Mesodermal cell (in vitro differentiated cells): ENCODE results near the gene MAMLD1.

ENCODE experiments used
- H3K27ac ChIP-seq: 2 replicates; pipeline ENCODE4 v1.7.0; 2013; ENCODE audit warnings: mild to moderate bottlenecking, low read depth, low read length, moderate library complexity; ENCODE audit not compliant: severe bottlenecking
- H3K36me3 ChIP-seq: 2 replicates; pipeline ENCODE4 v1.7.1; 2013; ENCODE audit warnings: mild to moderate bottlenecking, low read length, moderate library complexity; ENCODE audit not compliant: control insufficient read depth, insufficient read depth
- H3K4me1 ChIP-seq: one replicate; pipeline ENCODE4 v1.7.1; 2013; ENCODE audit warnings: mild to moderate bottlenecking, low read length; ENCODE audit not compliant: insufficient read depth, control insufficient read depth, poor library complexity, severe bottlenecking
- H3K4me3 ChIP-seq: 2 replicates; pipeline ENCODE4 v1.7.0; 2013; ENCODE audit warnings: low read length, control low read depth, mild to moderate bottlenecking; ENCODE audit not compliant: insufficient read depth, poor library complexity, severe bottlenecking; ENCODE audit errors: extremely low read depth
- H3K9me3 ChIP-seq: 2 replicates; pipeline ENCODE4 v1.7.1; 2013; ENCODE audit warnings: mild to moderate bottlenecking, low read length, moderate library complexity; ENCODE audit not compliant: control insufficient read depth
- WGBS, 2 experiments: methylation state at CpG; one replicate each; pipeline ENCODE4 v1.1.5; 2013; ENCODE audit warnings: missing lambda C conversion rate in 2 of 2; ENCODE audit not compliant: insufficient coverage in 2 of 2; 5-methylcytosine and 5-hydroxymethylcytosine counted together

The MAMLD1 gene

DNA sequence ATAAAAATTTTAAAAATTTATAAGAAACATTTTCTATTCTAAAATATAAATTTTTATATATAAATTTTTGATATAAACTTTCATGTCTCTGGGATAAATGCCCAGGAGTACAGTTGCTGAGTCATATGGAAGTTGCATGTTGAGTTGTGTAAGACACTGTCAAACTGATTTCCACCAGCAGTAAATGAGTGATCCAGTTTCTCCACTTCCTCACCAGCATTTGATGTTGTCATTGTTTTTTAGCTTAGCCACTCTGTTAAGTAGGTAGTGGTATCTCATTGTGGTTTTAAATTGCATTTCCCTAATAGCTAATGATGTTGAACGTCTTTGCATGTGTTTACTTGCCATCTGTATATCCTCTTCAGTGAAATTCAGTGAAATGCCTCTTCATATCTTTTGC, 66.5 kb downstream of the MAMLD1 start:
- no peak overlapping the region for H3K27ac ChIP-seq
- H3K36me3 ChIP-seq = no peaks in the 10 kb centered on the region
- H3K4me1 ChIP-seq = no peaks in the 10 kb centered on the region
- WGBS, 2 experiments = no CpG with 5 or more reads among the region's 1 CpG
- H3K4me3 ChIP-seq = no peak overlapping the region
- no peaks in the 10 kb centered on the region for H3K9me3 ChIP-seq

DNA sequence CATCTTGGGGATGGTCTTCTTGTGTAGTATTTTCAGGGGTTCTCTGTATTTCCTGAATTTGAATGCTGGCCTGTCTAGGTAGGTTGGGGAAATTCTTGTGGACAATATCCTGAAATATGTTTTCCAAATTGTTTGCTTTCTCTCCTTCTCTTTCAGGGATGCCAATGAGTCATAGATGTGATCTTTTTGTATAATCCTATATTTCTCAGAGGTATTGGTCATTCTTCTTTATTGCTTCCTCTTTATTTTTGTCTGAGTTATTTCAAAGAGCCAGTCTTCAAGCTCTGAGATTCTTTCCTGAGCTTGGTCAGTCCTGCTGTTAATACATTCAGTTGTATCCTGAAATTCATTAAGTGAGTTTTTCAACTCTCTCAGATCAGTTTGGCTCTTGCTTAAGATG, 73.1 kb downstream of the MAMLD1 start:
- Histone ChIP-seq H3K9me3 (no peaks in the 10 kb centered on the region), H3K4me1 (no peaks in the 10 kb centered on the region), H3K36me3 (no peaks in the 10 kb centered on the region), H3K27ac (no peak overlapping the region), H3K4me3 (no peak overlapping the region)

DNA sequence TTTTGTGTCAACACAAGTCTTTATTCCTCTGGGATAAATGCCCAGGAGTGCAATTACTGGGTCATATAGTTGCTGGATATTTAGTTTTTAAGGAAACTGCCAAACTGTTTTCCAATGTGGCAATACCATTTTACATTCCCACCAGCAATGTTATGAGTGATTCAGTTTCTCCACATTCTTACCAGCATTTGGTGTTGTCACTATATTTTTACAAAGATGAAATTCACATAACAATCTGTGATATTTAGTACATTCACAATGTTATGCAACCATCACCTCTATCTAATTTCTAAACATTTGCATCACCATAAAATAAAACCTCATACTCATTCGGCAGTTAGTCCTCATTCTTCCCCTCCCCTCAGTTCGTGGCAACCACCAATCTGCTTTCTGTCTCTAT, 75.0 kb downstream of the MAMLD1 start:
- Histone ChIP-seq H3K9me3 (no peaks in the 10 kb centered on the region), H3K36me3 (no peaks in the 10 kb centered on the region), H3K27ac (no peak overlapping the region), H3K4me3 (no peak overlapping the region), H3K4me1 (no peaks in the 10 kb centered on the region)
- WGBS, 2 experiments = no CpG with 5 or more reads among the region's 2 CpGs

DNA sequence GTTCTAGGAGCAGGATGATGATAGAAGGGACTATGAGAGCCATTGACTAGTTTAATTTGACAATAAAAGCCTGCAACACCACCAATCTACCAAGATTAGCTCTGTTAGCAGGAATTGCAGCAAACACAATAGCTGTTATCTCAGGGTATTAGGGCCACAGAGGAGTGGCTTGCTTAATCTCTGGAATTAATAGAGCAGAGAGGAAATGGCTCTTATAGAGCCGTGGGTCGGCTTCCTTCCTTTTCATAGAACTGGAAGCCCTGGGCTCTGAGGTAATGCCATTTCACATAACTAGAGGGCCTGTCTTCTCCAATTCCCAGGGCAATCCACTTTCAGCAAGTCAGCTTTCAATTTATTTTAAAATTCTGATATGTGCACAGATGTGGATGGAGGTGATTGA, 83.0 kb downstream of the MAMLD1 start:
- Histone ChIP-seq H3K36me3 (no peaks in the 10 kb centered on the region), H3K4me1 (peaks cover 4% of the 10 kb centered on the region), H3K9me3 (no peaks in the 10 kb centered on the region), H3K27ac (no peak overlapping the region), H3K4me3 (no peak overlapping the region)
- whole genome bisulfite sequencing, 2 experiments = no CpG with 5 or more reads among the region's 2 CpGs

DNA sequence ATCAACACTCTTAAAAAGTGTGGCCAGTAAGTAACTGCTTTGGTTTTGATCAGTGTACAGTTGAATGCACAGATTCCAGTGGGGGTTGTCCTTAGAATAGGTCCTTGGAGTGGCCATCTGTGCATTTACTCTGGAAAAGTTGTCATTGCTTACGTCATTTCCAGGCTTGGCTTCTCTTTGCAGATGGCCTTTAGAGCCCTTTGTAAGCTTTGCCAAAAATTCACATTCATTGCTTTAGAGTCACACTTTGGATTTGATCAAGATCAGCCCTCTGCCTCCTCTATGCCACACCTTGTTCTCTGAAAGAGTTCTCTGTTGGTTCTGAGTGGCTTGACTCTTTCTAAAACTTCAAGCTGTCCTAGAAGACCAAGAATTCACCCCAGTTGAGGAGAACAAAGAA, 83.9 kb downstream of the MAMLD1 start:
- Histone ChIP-seq H3K4me1 (peaks cover 4% of the 10 kb centered on the region), H3K36me3 (no peaks in the 10 kb centered on the region), H3K4me3 (no peak overlapping the region), H3K9me3 (no peaks in the 10 kb centered on the region), H3K27ac (no peak overlapping the region)
- WGBS, 2 experiments = 100% methylated on average over 1 of the region's 1 CpG; no CpG with 5 or more reads in 1 of the 2 experiments

DNA sequence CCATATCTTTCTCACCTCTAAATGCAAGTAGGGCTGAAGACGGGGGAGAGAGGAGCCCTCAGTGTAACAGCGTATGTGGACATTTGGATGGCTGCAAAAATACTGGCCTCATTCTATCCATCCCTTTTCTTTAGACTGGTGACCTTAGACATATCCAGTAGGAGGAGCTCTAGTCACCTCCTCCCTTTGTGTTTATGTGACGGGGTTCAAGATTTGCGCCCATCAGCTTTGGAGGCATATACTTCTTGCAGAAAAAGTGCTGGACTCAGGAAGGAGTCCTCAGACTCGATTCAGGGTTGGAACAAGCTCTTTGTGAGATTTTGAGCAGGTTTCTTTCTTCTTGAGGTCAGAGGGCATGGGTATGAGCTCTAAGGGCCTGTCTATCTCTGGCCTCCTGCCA, 86.2 kb downstream of the MAMLD1 start:
- WGBS, 2 experiments = no CpG with 5 or more reads among the region's 5 CpGs
- no peaks in the 10 kb centered on the region for H3K9me3 ChIP-seq
- H3K36me3 ChIP-seq = no peaks in the 10 kb centered on the region
- no peak overlapping the region for H3K4me3 ChIP-seq
- H3K27ac ChIP-seq = no peak overlapping the region
- peaks cover 4% of the 10 kb centered on the region for H3K4me1 ChIP-seq

DNA sequence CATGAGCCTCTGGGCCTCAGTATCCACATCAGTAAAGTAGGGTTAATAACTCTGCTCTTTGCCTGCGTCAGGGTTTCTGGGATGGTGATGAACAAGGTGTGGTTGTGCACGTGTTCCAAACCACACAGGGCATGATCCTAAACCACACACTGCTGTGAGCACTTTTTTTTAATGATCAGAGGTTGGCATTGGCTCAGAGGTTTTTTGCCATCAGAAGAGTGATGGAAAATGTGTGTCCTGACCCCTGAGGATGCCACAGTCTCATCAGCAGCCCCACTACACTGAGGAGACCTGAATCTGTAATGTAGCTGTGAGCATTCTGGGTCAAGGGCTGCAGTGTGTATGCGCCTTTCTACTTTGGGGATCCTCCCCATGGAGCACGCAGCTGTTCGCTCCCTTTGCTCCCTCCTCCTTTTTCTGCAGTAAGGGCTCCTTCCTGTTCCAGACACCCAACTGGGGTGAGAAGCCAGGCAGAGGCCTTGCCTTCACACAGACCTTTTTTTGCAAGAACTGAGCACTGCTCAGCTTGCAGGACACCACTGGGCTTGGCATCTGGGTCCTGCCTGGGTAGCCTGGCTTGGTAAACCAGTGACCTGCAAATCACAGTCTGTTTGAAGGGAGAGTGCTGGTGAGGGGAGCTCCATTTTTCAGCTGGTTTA, 87.5 kb downstream of the MAMLD1 start:
- no peak overlapping the region for H3K27ac ChIP-seq
- H3K36me3 ChIP-seq = no peaks in the 10 kb centered on the region
- WGBS, 2 experiments = 90 to 100% methylated on average over 1 to 3 of the region's 5 CpGs
- no peaks in the 10 kb centered on the region for H3K4me1 ChIP-seq
- H3K9me3 ChIP-seq = no peaks in the 10 kb centered on the region
- H3K4me3 ChIP-seq = no peak overlapping the region

DNA sequence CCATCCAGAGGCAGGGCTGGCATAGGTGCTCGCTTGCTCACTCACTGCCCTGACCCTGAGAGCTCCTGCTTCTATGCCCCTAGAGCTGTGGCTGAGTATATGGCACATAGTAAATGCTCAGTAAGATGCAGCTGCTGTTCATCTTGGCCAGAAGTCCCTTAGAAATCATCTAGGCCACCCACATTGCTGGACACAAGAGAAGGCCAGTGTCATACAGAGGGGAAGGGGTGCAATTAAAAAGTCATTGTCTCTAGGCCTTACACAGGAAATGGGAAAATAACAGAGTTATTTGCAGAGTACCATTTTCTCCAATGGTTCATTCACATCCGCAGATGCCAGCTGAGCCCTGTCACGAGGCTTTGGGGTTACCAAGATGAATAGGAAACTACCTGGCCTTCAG, 88.8 kb downstream of the MAMLD1 start:
- Histone ChIP-seq H3K4me1 (no peaks in the 10 kb centered on the region), H3K4me3 (no peak overlapping the region), H3K27ac (no peak overlapping the region), H3K36me3 (no peaks in the 10 kb centered on the region), H3K9me3 (no peaks in the 10 kb centered on the region)
- 100% methylated on average over 1 of the region's 3 CpGs; no CpG with 5 or more reads in 1 of the 2 experiments for WGBS, 2 experiments

DNA sequence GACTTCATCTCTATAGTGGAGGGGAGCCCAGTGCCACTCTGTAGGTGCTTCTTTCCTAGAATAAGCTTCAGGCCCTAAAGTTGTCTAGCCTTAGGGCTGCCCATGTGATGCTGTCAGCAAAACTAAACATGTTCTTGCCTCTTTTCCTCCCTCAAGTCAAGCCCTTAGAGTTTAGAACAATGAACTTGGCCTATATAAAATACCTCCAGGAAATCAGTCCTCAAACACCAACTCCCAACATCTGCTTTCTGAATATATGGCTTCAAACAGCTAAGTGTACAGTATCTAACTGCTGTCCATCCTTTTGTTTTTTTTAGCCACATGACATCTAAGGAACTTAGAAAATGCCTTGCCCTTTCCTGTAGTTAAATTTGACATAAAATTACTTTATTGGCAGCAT, 91.0 kb downstream of the MAMLD1 start:
- no peak overlapping the region for H3K4me3 ChIP-seq
- H3K9me3 ChIP-seq = no peaks in the 10 kb centered on the region
- H3K27ac ChIP-seq = no peak overlapping the region

DNA sequence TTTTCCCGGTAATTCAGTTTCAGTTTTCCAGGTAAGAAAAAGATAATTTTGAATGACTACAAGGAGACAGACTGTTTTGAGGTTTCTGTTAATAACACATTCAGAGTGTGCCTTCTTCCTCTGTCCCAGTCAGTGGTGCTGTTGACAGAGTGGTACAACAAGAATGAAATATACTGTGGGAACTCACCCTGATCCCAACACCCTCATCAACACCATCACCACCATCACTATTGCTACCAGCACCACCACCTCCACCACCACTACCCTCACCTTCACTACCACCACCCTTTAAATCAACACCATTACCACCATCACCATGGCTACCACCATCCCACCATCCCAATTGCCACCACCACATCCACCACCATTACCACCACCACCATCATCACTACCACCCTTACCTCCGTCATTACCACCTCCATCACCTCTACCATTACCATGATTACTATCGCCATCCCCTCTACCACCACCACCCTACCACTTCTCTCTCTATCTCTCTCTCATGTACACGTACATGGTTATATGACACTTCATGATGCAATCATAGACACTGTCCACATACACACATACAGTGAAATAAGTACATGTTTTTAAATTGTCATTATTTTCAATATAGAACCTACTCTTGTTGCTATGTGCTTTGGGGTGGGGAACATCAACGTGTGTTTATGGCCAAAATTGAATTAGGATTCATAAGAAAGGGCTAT, 91.5 kb downstream of the MAMLD1 start:
- H3K27ac ChIP-seq = no peak overlapping the region
- H3K9me3 ChIP-seq = no peaks in the 10 kb centered on the region
- no peak overlapping the region for H3K4me3 ChIP-seq
- H3K4me1 ChIP-seq = no peaks in the 10 kb centered on the region
- 100% methylated on average over 1 of the region's 5 CpGs for WGBS, 2 experiments
- no peaks in the 10 kb centered on the region for H3K36me3 ChIP-seq

More for the DNA sequence above, 91.0 kb downstream of the MAMLD1 start:
- no peaks in the 10 kb centered on the region for H3K4me1 ChIP-seq
- H3K36me3 ChIP-seq = no peaks in the 10 kb centered on the region

DNA sequence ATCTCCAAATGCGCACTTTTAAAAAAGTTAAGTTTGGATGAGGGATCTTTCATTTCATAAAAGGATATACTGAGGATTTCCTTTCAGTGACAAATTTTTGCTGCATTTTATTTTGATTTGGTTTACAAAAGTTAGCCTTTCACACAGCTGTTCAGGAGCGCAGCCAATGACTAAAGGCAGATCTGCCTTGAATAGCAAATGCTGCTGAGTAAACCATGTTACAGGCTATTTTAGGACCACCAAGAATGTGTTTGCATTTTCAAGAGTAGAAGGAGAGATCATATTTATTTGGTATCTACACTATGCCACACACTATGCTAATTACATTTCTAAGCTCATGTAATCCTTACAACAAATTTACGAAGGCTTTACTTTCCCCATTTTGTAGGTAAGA, 92.1 kb downstream of the MAMLD1 start:
- Histone ChIP-seq H3K4me3 (no peak overlapping the region), H3K27ac (no peak overlapping the region), H3K9me3 (no peaks in the 10 kb centered on the region), H3K36me3 (no peaks in the 10 kb centered on the region), H3K4me1 (no peaks in the 10 kb centered on the region)
- no CpG with 5 or more reads among the region's 3 CpGs for WGBS, 2 experiments
